Stimulated activated naive CD4-positive, alpha-beta T cell treated with Interleukin-2 at 50 U/mL for 16 hours (primary cell): Measurements from ENCODE around the gene MAP3K20.
"Not testable (repeated sequence)": the region's sequence is repeated elsewhere in the genome, so short reads cannot be mapped to it uniquely, and the experiment has no call there.

Source experiments
- DNase-seq: peaks from one replicate; lab custom pipeline; 2025; lab: John Stamatoyannopoulos, UW

The MAP3K20 gene

DNA sequence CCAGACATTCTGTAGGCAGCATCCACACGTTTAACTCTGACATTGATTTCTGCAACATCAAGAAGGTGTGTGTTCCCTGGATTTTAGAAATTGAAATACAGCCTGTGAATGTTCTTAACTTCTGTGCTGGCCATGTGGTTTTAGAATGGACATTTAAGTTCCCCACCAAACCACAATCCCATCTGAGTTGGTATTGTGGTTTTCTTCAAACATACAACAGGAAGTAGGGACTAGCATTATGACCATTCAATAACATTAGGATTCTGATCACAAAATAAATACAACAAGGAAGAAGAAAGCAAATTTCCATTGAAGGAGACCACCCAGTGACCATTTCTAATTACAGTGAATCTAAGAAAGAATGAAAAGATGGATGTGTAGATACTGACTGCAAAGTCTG, 51.2 kb downstream of the MAP3K20 start:
- DNase-seq, result no peak

- not testable (repeated sequence) for DNase-seq
These were observed 52.5 kb downstream of the MAP3K20 start for GRCh38 chr2:173128132-173128531.

GRCh38 chr2:173130496-173131465, 55.1 kb downstream of the MAP3K20 start:
- DNase-seq, result no peak

- DNase-seq, result no peak
These were observed 56.9 kb downstream of the MAP3K20 start for GRCh38 chr2:173132531-173132930.

DNA sequence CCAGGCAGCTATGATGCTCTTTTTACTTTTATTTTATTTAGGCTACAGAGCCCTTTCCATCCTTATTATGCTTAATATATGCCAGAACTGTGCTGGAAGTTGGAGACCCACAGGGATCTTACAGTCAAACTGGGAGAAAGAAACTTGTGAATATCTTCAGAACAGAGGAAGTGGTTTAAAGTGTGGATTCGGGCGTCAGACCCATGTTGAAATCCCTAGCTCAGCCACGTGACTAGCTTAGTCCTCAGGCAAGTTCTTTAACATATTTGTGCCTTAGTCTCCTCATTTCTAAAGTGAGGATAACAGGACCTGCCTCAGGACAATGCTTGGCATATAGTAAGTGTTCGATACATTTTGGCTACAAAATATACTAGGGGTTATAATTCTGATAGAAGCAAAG, 59.1 kb downstream of the MAP3K20 start:
- DNase-seq, result no peak

DNA sequence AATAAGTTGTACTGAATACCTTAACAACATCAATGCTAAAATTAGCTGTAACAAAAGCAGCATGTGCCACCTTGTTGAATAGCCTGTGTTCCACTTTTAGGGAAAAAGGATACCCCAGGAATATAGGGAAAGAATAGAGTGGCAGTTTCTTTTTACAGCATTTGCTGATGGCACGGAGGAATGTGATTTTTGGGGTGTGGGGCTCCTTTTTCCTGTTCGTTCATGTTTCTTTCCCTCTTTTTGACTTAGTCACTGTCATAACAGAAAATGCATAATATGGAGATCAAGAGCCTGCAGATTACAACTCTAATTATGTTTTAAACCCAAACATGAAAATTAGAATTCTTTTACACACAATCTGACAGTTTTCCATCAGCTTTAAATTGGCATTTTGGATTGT, 60.4 kb downstream of the MAP3K20 start:
- DNase-seq, result no peak

- DNase-seq, result no peak
These were observed 61.0 kb downstream of the MAP3K20 start for GRCh38 chr2:173136599-173136998.

- DNase-seq, result no peak
These were observed 62.0 kb downstream of the MAP3K20 start for GRCh38 chr2:173137610-173138009.

- no peak for DNase-seq
These were observed 63.3 kb downstream of the MAP3K20 start for GRCh38 chr2:173138962-173139361.

- no peak for DNase-seq
These were observed 66.0 kb downstream of the MAP3K20 start for GRCh38 chr2:173141666-173142065.

DNA sequence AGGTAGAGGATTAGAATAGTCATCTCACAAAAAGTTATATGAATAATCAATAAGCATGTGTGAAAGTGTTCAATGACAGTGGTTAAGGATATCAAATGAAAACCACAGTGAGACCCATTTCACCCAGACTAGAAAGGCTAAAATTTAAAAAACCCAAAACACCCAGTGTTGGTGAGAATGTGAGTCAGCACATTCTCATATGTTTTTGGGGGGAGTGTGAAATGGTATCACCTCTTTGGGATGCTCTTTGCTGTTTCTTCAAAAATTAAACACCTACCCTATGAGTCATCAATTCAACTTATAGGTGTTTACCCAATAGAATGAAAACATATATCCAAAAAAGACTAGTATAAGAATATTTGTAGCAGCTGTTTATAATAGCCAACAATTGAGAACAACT, 69.8 kb downstream of the MAP3K20 start:
- DNase-seq, result no peak

DNA sequence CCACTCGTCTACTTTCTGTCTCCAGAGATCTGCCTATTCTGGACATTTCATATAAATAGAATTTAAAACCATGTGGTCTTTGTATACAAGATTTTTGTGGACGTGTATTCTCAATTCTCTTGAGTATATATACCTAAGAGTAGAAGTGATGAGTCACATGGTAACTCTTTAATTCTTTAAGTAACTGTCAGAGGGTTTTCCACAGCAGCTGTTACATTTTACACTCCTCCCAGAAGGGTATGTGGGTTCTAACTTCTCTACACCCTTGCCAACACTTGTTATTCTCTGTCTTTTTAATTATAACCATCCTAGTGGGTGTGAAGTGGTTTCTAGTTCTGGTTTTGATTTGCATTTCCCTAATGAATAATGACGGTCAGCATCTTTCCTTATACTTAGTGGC, 70.9 kb downstream of the MAP3K20 start:
- no peak for DNase-seq

GRCh38 chr2:173148520-173148919, 72.9 kb downstream of the MAP3K20 start:
- no peak for DNase-seq

GRCh38 chr2:173149491-173149890, 73.8 kb downstream of the MAP3K20 start:
- peak; percentile 52 for DNase-seq

DNA sequence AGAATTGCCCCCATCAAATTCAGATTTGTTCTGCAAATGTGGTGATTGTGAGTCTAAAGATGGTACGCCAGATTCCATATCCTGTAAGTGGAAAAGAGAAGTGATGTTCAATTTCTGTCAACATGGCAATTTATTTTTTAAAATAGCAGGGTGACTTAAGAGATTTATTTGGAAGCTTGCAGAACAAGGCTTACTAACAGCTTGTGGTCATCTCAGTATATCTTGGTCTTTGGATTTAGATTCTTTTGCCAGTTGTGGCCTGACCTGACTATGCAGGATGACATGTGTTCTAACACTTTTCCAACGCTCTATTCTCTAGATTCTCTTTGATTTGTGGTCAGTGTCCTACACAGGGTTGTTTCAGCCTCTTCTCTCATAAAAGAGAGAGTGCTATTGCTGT, 74.4 kb downstream of the MAP3K20 start:
- DNase-seq, result no peak

DNA sequence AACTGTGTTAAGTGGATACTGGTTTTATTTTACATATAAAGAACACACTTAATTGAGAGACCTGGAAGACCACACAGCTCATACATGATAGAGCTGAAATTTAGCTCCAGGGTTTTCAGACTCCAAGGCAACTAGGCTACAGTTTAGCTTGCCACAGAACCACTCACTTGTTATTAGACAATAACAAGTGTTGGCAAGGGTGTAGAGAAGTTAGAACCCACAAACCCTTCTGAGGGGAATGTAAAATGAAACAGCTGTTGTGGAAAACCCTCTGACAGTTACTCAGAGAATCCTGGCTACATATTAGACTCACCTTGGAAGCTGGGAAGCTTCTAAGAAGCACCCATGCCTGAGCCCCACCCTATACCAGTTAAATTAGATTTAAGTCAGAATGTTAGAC, 75.3 kb downstream of the MAP3K20 start:
- no peak for DNase-seq

DNA sequence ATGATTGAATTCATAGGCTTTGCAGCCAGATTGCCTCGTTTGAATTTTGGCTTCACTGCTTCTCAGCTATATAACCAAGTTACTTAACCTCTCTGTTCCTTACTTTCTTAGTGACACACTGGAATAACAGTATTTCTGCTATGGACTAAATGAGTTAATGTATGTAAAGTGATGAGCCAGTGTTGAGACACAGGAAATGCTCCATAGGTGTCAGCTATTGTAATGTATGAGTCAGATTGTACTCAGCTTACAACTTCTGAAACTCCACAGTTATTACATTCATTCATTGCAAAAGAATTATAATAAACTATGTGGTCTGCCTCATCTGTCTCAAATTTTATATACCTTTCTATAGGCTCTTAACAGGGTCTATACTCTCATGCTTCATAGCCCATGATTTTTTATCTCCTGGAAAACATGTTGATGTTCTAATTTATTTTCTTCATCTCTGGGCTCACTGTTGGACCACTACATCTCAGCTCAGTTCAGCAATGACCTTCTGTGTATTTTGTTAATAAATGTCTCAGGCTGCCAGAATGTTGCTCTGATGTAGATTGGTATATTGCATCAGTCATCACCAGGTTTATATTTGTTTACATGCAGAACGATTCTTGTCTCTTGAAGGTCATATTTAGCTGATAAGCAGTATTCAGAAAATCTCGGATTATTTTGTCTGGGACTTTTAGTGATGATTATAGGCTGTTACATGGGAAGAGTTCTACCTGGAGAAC, 76.2 kb downstream of the MAP3K20 start:
- DNase-seq, result no peak

DNA sequence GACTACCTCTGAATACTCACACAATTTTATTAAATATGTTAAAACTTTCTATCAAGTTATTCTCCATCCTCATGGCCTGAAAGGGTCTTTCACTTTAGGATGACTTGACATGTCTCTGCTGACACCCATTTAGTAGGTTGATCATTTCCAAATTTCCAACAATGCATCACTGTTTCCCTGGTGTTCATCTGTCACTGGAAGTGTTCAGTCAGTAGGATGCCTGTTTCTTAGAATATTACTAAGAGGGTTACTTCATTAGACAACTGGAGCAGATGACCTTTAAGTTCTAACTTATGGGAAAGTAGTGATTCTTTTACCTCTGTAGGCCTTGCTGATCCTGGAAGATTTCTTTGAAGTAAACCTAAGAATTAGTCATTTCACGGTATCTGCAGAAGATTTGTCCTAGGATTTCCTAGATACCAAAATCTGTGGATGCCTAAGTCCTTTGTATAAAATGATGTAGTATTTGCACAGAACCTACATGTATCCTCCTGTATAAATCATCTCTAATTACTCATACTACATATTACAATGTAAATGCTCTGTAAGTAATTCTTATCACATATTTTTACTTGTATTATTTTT, 77.7 kb downstream of the MAP3K20 start:
- DNase-seq, result no peak

- DNase-seq, result no peak
These were observed 82.1 kb downstream of the MAP3K20 start for GRCh38 chr2:173157676-173158293.

GRCh38 chr2:173159791-173160463, 84.3 kb downstream of the MAP3K20 start:
- DNase-seq, result no peak

GRCh38 chr2:173160618-173161017, 85.0 kb downstream of the MAP3K20 start:
- DNase-seq, result no peak

- no peak for DNase-seq
These were observed 85.4 kb downstream of the MAP3K20 start for GRCh38 chr2:173161040-173161439.
